Fibroblast of villous mesenchyme (primary cell): Measurements from ENCODE around the gene TCHH. TPM values are rescaled to one million over a fixed set of nuclear protein-coding genes. Genes with fewer than 3 reads are reported as not detected.
"Not testable (repeated sequence)": the region's sequence is repeated elsewhere in the genome, so short reads cannot be mapped to it uniquely, and the experiment has no call there.

Experiments
- DNase-seq: peaks from one replicate; pipeline ENCODE4 v3.0.0-alpha.2; 2010; ENCODE audit warnings: low read depth
- H3K4me3 ChIP-seq: 2 replicates; pipeline ENCODE4 v1.5.1; 2011; ENCODE audit warnings: low read depth, mild to moderate bottlenecking, low read length
- CTCF ChIP-seq: IDR thresholded peaks from 2 replicates; pipeline ENCODE4 v1.5.1; 2012; ENCODE audit warnings: low read depth, mild to moderate bottlenecking, low read length; ENCODE audit not compliant: insufficient read depth
- total RNA-seq: library from RNA; depleted of rRNA; stranded (reverse); fragments of >200 nt; gene quantifications from 2 replicates; pipeline ENCODE4 v1.2.3, GENCODE V29; 2012

The TCHH gene
- total RNA-seq, 1 donor, result under 0.01 TPM

- no peak for DNase-seq
- TF ChIP-seq CTCF, result no peak
- no peak overlapping the region for H3K4me3 ChIP-seq
Observed at GRCh38 chr1:152151646-152152045, 36.4 kb upstream of the TCHH start.

- H3K4me3 ChIP-seq, result no peak overlapping the region
- no peak for DNase-seq
- no peak for TF ChIP-seq CTCF
Observed at GRCh38 chr1:152148981-152149380, 33.7 kb upstream of the TCHH start.

- no peak for DNase-seq
- no peak for TF ChIP-seq CTCF
- no peak overlapping the region for H3K4me3 ChIP-seq
Observed at GRCh38 chr1:152148051-152148450, 32.8 kb upstream of the TCHH start.

- no peak overlapping the region for H3K4me3 ChIP-seq
- TF ChIP-seq CTCF, result no peak
- DNase-seq, result no peak
Observed at GRCh38 chr1:152145769-152146168, 30.5 kb upstream of the TCHH start.

GRCh38 chr1:152144674-152145183 is 29.5 kb upstream of the TCHH start:
- not testable (repeated sequence) for DNase-seq, H3K4me3 ChIP-seq

GRCh38 chr1:152143150-152143887 is 28.1 kb upstream of the TCHH start:
- no peak for TF ChIP-seq CTCF
- no peak for DNase-seq

GRCh38 chr1:152141971-152142584 is 26.8 kb upstream of the TCHH start:
- DNase-seq, result peak; percentile 70
- no peak overlapping the region for H3K4me3 ChIP-seq
- peak; percentile 85 for TF ChIP-seq CTCF

More at GRCh38 chr1:152143150-152143887, 28.1 kb upstream of the TCHH start:
- no peak overlapping the region for H3K4me3 ChIP-seq
